ENCODE results near the gene ING4. TPM values are rescaled to one million over a fixed set of nuclear protein-coding genes. Genes with fewer than 3 reads are reported as not detected.
A peak's percentile ranks its signal among the peaks of the same experiment; 100 is the strongest.

ING4 gene
- total and polyA plus RNA-seq, 2 of the 4 experiments (the other 2 are of a cell fraction): 22.0 to 47.5 TPM

DNA sequence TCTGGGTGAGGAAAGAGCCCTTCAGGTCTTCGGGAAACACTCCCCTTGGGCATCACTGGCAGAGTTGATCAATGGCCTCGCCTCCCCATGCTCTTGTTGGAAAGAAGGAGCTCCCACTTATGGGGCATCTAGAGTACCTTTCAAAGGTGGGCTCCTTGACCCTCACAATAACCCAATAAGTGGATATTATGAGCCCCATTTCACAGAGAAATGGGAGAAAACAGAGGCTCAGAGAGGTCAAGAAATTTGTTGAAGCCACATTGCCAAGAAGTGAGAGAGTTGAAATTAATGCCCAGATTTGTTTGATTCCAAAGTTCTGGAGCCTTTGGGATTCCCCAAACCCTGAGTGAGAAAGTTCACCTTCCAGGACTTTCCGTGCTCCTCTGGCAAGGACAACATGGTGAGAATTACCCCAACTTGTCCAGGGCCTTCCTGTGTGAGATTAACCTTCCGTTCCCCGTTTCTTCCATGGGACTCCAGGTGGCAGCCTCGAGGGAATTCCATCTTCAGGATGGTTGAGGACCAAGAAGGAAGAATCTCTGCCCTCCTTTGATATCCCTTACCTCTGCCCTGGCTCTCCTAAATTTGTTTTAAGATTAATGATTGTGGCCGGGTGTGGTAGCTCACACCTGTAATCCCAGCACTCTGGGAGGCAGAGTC is 48.3 kb downstream of the ING4 start:
- H3K9me3 ChIP-seq (ENCODE audit: control insufficient read depth, insufficient read depth, low read length): no peaks in the 10 kb centered on the region
- peak overlapping the region; percentile 94 for H2AFZ ChIP-seq (replicated peaks; ENCODE audit: low read length, poor library complexity)
- CTCF ChIA-PET: interaction anchor here (1.0 kb wide), 1 partner anchor 16 kb away, joined by 4 read pairs; no protein-coding TSS in a partner anchor
- no peak for ATAC-seq (ENCODE audit: low read depth)
- H4K20me1 ChIP-seq (ENCODE audit: insufficient read depth, low read length): no peaks in the 10 kb centered on the region
- H3K27ac ChIP-seq (ENCODE audit: insufficient read depth, low read length): peak overlapping the region; percentile 88
- peak overlapping the region; percentile 90 to 96 for H4K8ac ChIP-seq (ENCODE audit: low read depth in 2 of 2, low read length in 2 of 2)
- H3K14ac ChIP-seq (replicated peaks; ENCODE audit: low read depth, low read length): peak overlapping the region; percentile 92
- peak overlapping the region; percentile 61; the same call in 1 of the 2 replicates for H3K23ac ChIP-seq (ENCODE audit: low read depth, low read length)
- no peaks in the 10 kb centered on the region for H3K36me3 ChIP-seq (ENCODE audit: control insufficient read depth, insufficient read depth, low read length)
- H3K4me3 ChIP-seq (ENCODE audit: insufficient read depth, low read depth, low read length): no peak overlapping the region
- BruUV-seq (replicated peaks): no TSS peak
- in situ Hi-C loops (cut with MboI; ENCODE audit: low sequenced_read_pairs) (loop anchor here (10.0 kb wide), 1 partner anchor 210 kb away; the partner anchor contains the start of genes GPR162 and P3H3), dilution Hi-C loops (cut with HindIII; ENCODE audit: low sequenced_read_pairs, unreplicated experiment) (no loop called here), intact Hi-C loops (cut with micrococcal nuclease) (loop anchor here (5.0 to 10.0 kb wide), 2 partner anchors 48 to 150 kb away; partner anchors contain the start of genes ING4 and PTMS)
- H3K18ac ChIP-seq (ENCODE audit: low read depth, low read length): peak overlapping the region; percentile 65
- H3K4ac ChIP-seq (ENCODE audit: low read depth, low read length): peak overlapping the region; percentile 95
- no peak for DNase-seq
- POLR2A ChIA-PET (ENCODE audit: unreplicated experiment): interaction anchor here (1.1 kb wide), 1 partner anchor 75 kb away, joined by 8 read pairs; no protein-coding TSS in a partner anchor
- peak overlapping the region; percentile 91 for H2BK120ac ChIP-seq (ENCODE audit: low read depth, low read length)
- H3K4me1 ChIP-seq (ENCODE audit: control insufficient read depth, insufficient read depth, low read length): peaks cover 23% of the 10 kb centered on the region
- H3K4me2 ChIP-seq (ENCODE audit: low read depth, low read length): peak overlapping the region; percentile 44
- H3K56ac ChIP-seq (ENCODE audit: extremely low read depth, insufficient read depth, low read length): peak overlapping the region; percentile 33; the same call in 1 of the 2 replicates
- H4K91ac ChIP-seq (ENCODE audit: insufficient read depth, low read depth, low read length): peak overlapping the region; percentile 93
- peak overlapping the region; percentile 37 for H3K9ac ChIP-seq (ENCODE audit: low read depth, low read length)
- no peaks in the 10 kb centered on the region for H3K27me3 ChIP-seq (ENCODE audit: control insufficient read depth, insufficient read depth, low read length)
- peaks cover 24% of the 10 kb centered on the region for H3K9me1 ChIP-seq (ENCODE audit: insufficient read depth, low read length)
- peak overlapping the region; percentile 75 for H2AK9ac ChIP-seq (replicated peaks; ENCODE audit: low read depth, low read length, poor library complexity)
- TF ChIP-seq, protein P1, sequence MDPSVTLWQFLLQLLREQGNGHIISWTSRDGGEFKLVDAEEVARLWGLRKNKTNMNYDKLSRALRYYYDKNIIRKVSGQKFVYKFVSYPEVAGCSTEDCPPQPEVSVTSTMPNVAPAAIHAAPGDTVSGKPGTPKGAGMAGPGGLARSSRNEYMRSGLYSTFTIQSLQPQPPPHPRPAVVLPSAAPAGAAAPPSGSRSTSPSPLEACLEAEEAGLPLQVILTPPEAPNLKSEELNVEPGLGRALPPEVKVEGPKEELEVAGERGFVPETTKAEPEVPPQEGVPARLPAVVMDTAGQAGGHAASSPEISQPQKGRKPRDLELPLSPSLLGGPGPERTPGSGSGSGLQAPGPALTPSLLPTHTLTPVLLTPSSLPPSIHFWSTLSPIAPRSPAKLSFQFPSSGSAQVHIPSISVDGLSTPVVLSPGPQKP (IDR thresholded peaks at IDR 0.05; ENCODE audit: borderline replicate concordance, low read depth, low read length): no peak
- peak; percentile 10; the same call in 1 of the 2 replicates for TF ChIP-seq CTCF (conservative IDR thresholded peaks at IDR 0.05; ENCODE audit: low read depth, low read length)
- peak overlapping the region; percentile 72; the same call in 1 of the 2 replicates for H2AK5ac ChIP-seq (ENCODE audit: low read depth, low read length)
- peaks cover 0 to 7% of the 10 kb centered on the region in 2 experiments; a peak in 1 of 4 replicates for H3K79me1 ChIP-seq (ENCODE audit: low read depth in 1 of 2, low read length in 2 of 2)
- no CpG with 5 or more reads among the region's 7 CpGs for WGBS, 2 experiments (ENCODE audit: extremely low coverage in 2 of 2, insufficient read length in 1 of 2)
- peak overlapping the region; percentile 96 for H4K5ac ChIP-seq (ENCODE audit: low read depth, low read length)
- peak overlapping the region; percentile 54 for H2BK20ac ChIP-seq (ENCODE audit: low read depth, low read length)
- peak overlapping the region; percentile 48; the same call in 2 of the 3 replicates for H2BK15ac ChIP-seq (ENCODE audit: low read depth, low read length)
- H2BK5ac ChIP-seq (ENCODE audit: low read depth, low read length, poor library complexity, severe bottlenecking): peak overlapping the region; percentile 91
